ENCODE results near the gene SF3A1.

- TF ChIP-seq, protein P1, sequence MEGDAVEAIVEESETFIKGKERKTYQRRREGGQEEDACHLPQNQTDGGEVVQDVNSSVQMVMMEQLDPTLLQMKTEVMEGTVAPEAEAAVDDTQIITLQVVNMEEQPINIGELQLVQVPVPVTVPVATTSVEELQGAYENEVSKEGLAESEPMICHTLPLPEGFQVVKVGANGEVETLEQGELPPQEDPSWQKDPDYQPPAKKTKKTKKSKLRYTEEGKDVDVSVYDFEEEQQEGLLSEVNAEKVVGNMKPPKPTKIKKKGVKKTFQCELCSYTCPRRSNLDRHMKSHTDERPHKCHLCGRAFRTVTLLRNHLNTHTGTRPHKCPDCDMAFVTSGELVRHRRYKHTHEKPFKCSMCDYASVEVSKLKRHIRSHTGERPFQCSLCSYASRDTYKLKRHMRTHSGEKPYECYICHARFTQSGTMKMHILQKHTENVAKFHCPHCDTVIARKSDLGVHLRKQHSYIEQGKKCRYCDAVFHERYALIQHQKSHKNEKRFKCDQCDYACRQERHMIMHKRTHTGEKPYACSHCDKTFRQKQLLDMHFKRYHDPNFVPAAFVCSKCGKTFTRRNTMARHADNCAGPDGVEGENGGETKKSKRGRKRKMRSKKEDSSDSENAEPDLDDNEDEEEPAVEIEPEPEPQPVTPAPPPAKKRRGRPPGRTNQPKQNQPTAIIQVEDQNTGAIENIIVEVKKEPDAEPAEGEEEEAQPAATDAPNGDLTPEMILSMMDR (IDR thresholded peaks at IDR 0.05; ENCODE audit: low read depth, low read length), result no peak
- no peak for TF ChIP-seq EZH2phosphoT487 (IDR thresholded peaks at IDR 0.05; ENCODE audit: low read depth)
Observed at GRCh38 chr22:30290342-30291057, 66.2 kb downstream of the SF3A1 start.

All from OCI-LY3 (cell line).